Stimulated activated CD8-positive, alpha-beta memory T cell treated with anti-CD3 and anti-CD28 coated beads, Interleukin-4, amount 100 ng/mL, for 1 hour (primary cell): ENCODE results near the gene SLC9A3.

Experiments used
- DNase-seq, 2 donors: peaks; one replicate each; pipeline ENCODE4 v3.0.0-alpha.2; 2020; ENCODE audit warnings: low read depth in 2 of 2, low spot score in 1 of 2

The SLC9A3 gene

DNA sequence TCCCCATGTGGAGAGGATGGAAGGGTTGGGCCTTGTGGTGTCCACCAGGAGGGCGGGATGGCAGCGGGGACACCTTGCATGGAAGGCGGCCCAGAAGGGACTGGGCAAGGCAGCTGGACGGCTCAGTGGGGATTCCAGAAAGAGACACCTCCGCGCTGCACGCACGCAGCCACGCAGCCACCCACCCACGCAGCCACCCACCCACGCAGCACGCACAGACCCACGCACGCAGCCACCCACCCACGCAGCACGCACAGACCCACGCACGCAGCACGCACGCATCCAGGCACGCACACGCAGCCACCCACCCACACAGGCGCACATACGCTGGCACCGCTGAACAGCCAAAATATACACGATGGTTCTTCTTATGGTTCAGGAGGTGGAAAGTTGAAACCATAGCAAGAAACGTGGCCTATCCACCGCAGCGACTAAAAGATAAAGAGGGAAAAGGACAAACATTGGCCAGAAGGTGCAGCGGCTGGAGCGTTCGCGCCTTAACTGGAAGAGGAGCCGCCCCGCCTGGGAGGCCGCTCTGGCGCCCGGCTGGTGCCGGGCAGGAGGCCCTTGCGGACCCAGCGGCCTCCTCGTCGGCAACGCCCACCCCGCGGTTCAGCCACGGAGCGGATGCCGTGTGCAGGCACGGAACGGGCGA is 103.5 kb downstream of the SLC9A3 start:
- DNase-seq: no peak
